CD14-positive monocyte (primary cell): ENCODE data around the gene ENO2. TPM values are rescaled to one million over a fixed set of nuclear protein-coding genes. Genes with fewer than 3 reads are reported as not detected.
A peak's percentile ranks its signal among the peaks of the same experiment; 100 is the strongest.

Source experiments
- DNase-seq, 3 donors: peaks; one replicate each; pipeline ENCODE4 v3.0.0-alpha.2; 2011 to 2022
- H2AFZ ChIP-seq: 2 replicates; pipeline ENCODE4 v1.6.0; 2012; ENCODE audit warnings: mild to moderate bottlenecking, low read depth, low read length, inconsistent platforms; ENCODE audit not compliant: insufficient read depth, poor library complexity, severe bottlenecking
- H3K27ac ChIP-seq, 2 donors: 1 replicate in 1 of 2; 2 replicates in 1 of 2; pipeline ENCODE4 v1.5.1; 2012 to 2013; ENCODE audit warnings: low read length in 2 of 2, control low read depth in 1 of 2, inconsistent platforms in 1 of 2, low read depth in 1 of 2, mild to moderate bottlenecking in 1 of 2
- H3K27me3 ChIP-seq, 2 donors: one replicate each; pipeline versions ENCODE4 v1.6.0 to v1.6.1; 2011 to 2013; ENCODE audit warnings: low read length in 2 of 2; ENCODE audit not compliant: control insufficient read depth in 2 of 2, insufficient read depth in 2 of 2
- H3K36me3 ChIP-seq, 2 donors: replicated peaks in 1 of 2; 1 replicate in 1 of 2; 2 replicates in 1 of 2; pipeline versions ENCODE4 v1.5.1 to v1.6.1; 2012 to 2013; ENCODE audit warnings: low read length in 2 of 2, control low read depth in 1 of 2, inconsistent platforms in 1 of 2, mild to moderate bottlenecking in 1 of 2; ENCODE audit not compliant: insufficient read depth in 2 of 2, control insufficient read depth in 1 of 2
- H3K4me1 ChIP-seq, 2 donors: 1 replicate in 1 of 2; 2 replicates in 1 of 2; pipeline versions ENCODE4 v1.5.1 to v1.6.1; 2012 to 2013; ENCODE audit warnings: low read length in 2 of 2, control low read depth in 1 of 2, inconsistent platforms in 1 of 2, mild to moderate bottlenecking in 1 of 2, moderate library complexity in 1 of 2; ENCODE audit not compliant: insufficient read depth in 2 of 2, control insufficient read depth in 1 of 2
- H3K4me2 ChIP-seq: replicated peaks from 2 replicates; pipeline ENCODE3; 2012; ENCODE audit warnings: low read length, moderate library complexity, mild to moderate bottlenecking; ENCODE audit not compliant: poor library complexity, severe bottlenecking; ENCODE audit errors: extremely low read depth
- H3K4me3 ChIP-seq, 3 experiments: fragments of 200-600 bp in 1 of 3; sonication (generic) in 1 of 3; replicated peaks in 1 of 3; 1 replicate in 2 of 3; 2 replicates in 1 of 3; pipeline ENCODE4 v1.5.1; 2011 to 2013; ENCODE audit warnings: low read length in 3 of 3, mild to moderate bottlenecking in 3 of 3, control low read depth in 2 of 3, low read depth in 2 of 3, inconsistent platforms in 1 of 3, moderate library complexity in 1 of 3
- H3K79me2 ChIP-seq: 2 replicates; pipeline ENCODE4 v1.6.0; 2012; ENCODE audit warnings: mild to moderate bottlenecking, control low read depth, inconsistent platforms, low read length, moderate library complexity; ENCODE audit not compliant: insufficient read depth
- H3K9ac ChIP-seq: 2 replicates; pipeline ENCODE4 v1.6.0; 2017; ENCODE audit warnings: low read length, mild to moderate bottlenecking; ENCODE audit not compliant: insufficient read depth, poor library complexity, severe bottlenecking
- H3K9me3 ChIP-seq, 2 donors: replicated peaks in 1 of 2; 1 replicate in 1 of 2; 2 replicates in 1 of 2; pipeline versions ENCODE4 v1.5.1 to v1.6.1; 2012 to 2013; ENCODE audit warnings: low read length in 2 of 2, control low read depth in 1 of 2; ENCODE audit not compliant: control insufficient read depth in 1 of 2, insufficient read depth in 1 of 2
- H4K20me1 ChIP-seq: 2 replicates; pipeline ENCODE4 v1.6.0; 2012; ENCODE audit warnings: mild to moderate bottlenecking, low read length, control low read depth, moderate library complexity; ENCODE audit not compliant: insufficient read depth
- H3K27ac Mint-ChIP-seq, 7 donors: one replicate each; pipeline ENCODE4 v1.8.0; 2020; ENCODE audit warnings: mild to moderate bottlenecking in 7 of 7, mixed read lengths in 7 of 7, moderate library complexity in 6 of 7, inconsistent platforms in 2 of 7
- H3K27me3 Mint-ChIP-seq, 3 donors: one replicate each; pipeline ENCODE4 v1.8.0; 2021 to 2022; ENCODE audit warnings: low read depth in 3 of 3, mild to moderate bottlenecking in 3 of 3, mixed read lengths in 3 of 3, moderate library complexity in 3 of 3, inconsistent platforms in 1 of 3
- H3K36me3 Mint-ChIP-seq, 2 donors: one replicate each; pipeline ENCODE4 v1.8.0; 2020; ENCODE audit warnings: mixed read lengths in 2 of 2, inconsistent platforms in 1 of 2, mild to moderate bottlenecking in 1 of 2
- H3K4me1 Mint-ChIP-seq: one replicate; pipeline ENCODE4 v1.8.0; 2020; ENCODE audit warnings: mild to moderate bottlenecking, mixed read lengths
- H3K4me3 Mint-ChIP-seq, 2 donors: one replicate each; pipeline ENCODE4 v1.8.0; 2020; ENCODE audit warnings: mild to moderate bottlenecking in 2 of 2, mixed read lengths in 2 of 2, moderate library complexity in 1 of 2
- H3K9me3 Mint-ChIP-seq, 7 donors: one replicate each; pipeline ENCODE4 v1.8.0; 2020 to 2022; ENCODE audit warnings: mixed read lengths in 7 of 7, mild to moderate bottlenecking in 6 of 7, moderate library complexity in 6 of 7, inconsistent platforms in 2 of 7
- WGBS: methylation state at CpG from one replicate; pipeline ENCODE4 v1.1.5; 2013; ENCODE audit warnings: missing lambda C conversion rate; ENCODE audit not compliant: insufficient coverage; 5-methylcytosine and 5-hydroxymethylcytosine counted together
- intact Hi-C, 2 donors: fragments of 100-400 bp; cut with micrococcal nuclease; formaldehyde crosslinking; loops; one replicate each; pipeline versions ENCODE4 v1.15.0 to v1.15.1; 2023
- polyA plus RNA-seq, 3 donors: library from polyadenylated mRNA; depleted of rRNA in 1 of 3; unstranded in 2 of 3; stranded (reverse) in 1 of 3; fragments of 300-500 nt in 2 of 3; fragments of >200 nt in 1 of 3; fragmentation: Illumina TruSeq in 2 of 3; gene quantifications; 1 replicate in 2 of 3; 2 replicates in 1 of 3; pipeline ENCODE4 v1.2.3, GENCODE V29; 2012 to 2021
- TF ChIP-seq, protein P1 (sequence below): fragments of 200-600 bp; IDR thresholded peaks from one replicate; pipeline ENCODE4 v1.8.0; 2022; ENCODE audit warnings: antibody characterized with exemption, mild to moderate bottlenecking

ENO2 gene
- polyA plus RNA-seq, 3 donors = 0.09 to 0.43 (median 0.19) TPM

DNA sequence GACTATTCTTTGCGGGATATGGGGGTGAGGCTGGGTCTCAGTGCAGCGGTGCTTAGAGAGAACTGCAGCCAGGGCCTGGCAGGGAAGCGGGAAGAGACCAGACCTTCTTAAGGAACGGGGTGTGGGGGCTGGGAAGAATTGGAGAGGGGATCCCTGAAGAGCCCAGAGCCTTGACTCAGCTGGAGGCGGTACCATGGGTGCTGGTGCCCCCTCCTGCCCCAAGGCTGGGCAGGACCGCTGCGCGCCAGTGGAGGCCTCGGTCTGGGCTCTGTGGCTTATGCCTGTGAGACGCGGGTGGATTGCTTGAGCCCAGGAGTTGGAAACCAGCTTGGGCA lies 27.9 kb downstream of the ENO2 start:
- Histone ChIP-seq H4K20me1 (no peaks in the 10 kb centered on the region), H3K9me3 (no peaks in the 10 kb centered on the region), H2AFZ (no peak overlapping the region), H3K36me3 (no peaks in the 10 kb centered on the region), H3K27me3 (no peaks in the 10 kb centered on the region), H3K79me2 (peaks cover 8% of the 10 kb centered on the region), H3K4me1 (peaks cover 48 to 57% of the 10 kb centered on the region in 2 donors), H3K9ac (no peak overlapping the region), H3K27ac (no peak overlapping the region), H3K4me3 (no peak overlapping the region), H3K4me2 (no peak overlapping the region)
- TF ChIP-seq, protein P1, sequence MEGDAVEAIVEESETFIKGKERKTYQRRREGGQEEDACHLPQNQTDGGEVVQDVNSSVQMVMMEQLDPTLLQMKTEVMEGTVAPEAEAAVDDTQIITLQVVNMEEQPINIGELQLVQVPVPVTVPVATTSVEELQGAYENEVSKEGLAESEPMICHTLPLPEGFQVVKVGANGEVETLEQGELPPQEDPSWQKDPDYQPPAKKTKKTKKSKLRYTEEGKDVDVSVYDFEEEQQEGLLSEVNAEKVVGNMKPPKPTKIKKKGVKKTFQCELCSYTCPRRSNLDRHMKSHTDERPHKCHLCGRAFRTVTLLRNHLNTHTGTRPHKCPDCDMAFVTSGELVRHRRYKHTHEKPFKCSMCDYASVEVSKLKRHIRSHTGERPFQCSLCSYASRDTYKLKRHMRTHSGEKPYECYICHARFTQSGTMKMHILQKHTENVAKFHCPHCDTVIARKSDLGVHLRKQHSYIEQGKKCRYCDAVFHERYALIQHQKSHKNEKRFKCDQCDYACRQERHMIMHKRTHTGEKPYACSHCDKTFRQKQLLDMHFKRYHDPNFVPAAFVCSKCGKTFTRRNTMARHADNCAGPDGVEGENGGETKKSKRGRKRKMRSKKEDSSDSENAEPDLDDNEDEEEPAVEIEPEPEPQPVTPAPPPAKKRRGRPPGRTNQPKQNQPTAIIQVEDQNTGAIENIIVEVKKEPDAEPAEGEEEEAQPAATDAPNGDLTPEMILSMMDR = no peak
- no peak for DNase-seq
- H3K36me3 Mint-ChIP-seq = peaks cover 1 to 3% of the 10 kb centered on the region in 2 donors
- peaks cover 0 to 2% (median 0%) of the 10 kb centered on the region in 7 donors for H3K9me3 Mint-ChIP-seq
- H3K4me1 Mint-ChIP-seq = peaks cover 49% of the 10 kb centered on the region
- no peak overlapping the region for H3K4me3 Mint-ChIP-seq
- WGBS = 84% methylated on average over 8 of the region's 11 CpGs
- intact Hi-C loops = loop anchor here in 1 of 2 donors (5.0 kb wide), 1 partner anchor 70 kb away; the partner anchor contains the start of gene SPSB2
- H3K27me3 Mint-ChIP-seq = peaks cover 0 to 2% (median 0%) of the 10 kb centered on the region in 3 donors
- H3K27ac Mint-ChIP-seq = peak overlapping the region in 1 of 7 donors; percentile 77

DNA sequence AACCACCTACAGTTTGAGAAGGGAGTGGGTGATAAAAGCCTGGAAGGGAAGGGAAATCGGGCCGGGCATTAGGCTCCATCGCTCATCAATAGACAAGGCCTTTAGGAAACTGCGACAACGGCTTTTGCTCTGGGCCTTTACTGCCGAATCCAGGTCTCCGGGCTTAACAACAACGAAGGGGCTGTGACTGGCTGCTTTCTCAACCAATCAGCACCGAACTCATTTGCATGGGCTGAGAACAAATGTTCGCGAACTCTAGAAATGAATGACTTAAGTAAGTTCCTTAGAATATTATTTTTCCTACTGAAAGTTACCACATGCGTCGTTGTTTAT lies 29.0 kb downstream of the ENO2 start:
- Mint-ChIP-seq H3K9me3 (peaks cover 0 to 2% (median 0%) of the 10 kb centered on the region in 7 donors), H3K36me3 (peaks cover 1 to 3% of the 10 kb centered on the region in 2 donors), H3K4me3 (peak overlapping the region; percentile 37 to 91), H3K4me1 (peaks cover 56% of the 10 kb centered on the region), H3K27me3 (peaks cover 0 to 2% (median 0%) of the 10 kb centered on the region in 3 donors), H3K27ac (peak overlapping the region; percentile 94 to 99 (median 98))
- 0% methylated on average over 8 of the region's 13 CpGs for WGBS
- TF ChIP-seq, protein P1 = no peak
- H3K79me2 ChIP-seq = peaks cover 7% of the 10 kb centered on the region
- H3K4me1 ChIP-seq = peaks cover 51 to 58% of the 10 kb centered on the region in 2 donors
- H3K27ac ChIP-seq = peak overlapping the region; percentile 76 to 89
- peak overlapping the region; percentile 63 for H3K9ac ChIP-seq
- no peaks in the 10 kb centered on the region for H4K20me1 ChIP-seq
- H3K36me3 ChIP-seq = no peaks in the 10 kb centered on the region
- intact Hi-C loops = loop anchor here in 1 of 2 donors (5.0 kb wide), 1 partner anchor 71 kb away; the partner anchor contains the start of gene SPSB2
- peak; percentile 82 to 89 (median 89) for DNase-seq
- H3K27me3 ChIP-seq = no peaks in the 10 kb centered on the region
- peak overlapping the region in 1 of 3 experiments; percentile 76 for H3K4me3 ChIP-seq
- H3K9me3 ChIP-seq = no peaks in the 10 kb centered on the region
- H3K4me2 ChIP-seq = peak overlapping the region; percentile 83
- peak overlapping the region; percentile 58 for H2AFZ ChIP-seq
